Calu3 (cell line): ENCODE data around the gene ABHD17A. TPM values are rescaled to one million over a fixed set of nuclear protein-coding genes. Genes with fewer than 3 reads are reported as not detected.

Experiments
- BruUV-seq: library from RNA; stranded (reverse); fragments of 400-500 nt; replicated peaks from 2 replicates; lab custom pipeline; 2021; lab: Mats Ljungman, UMichigan
- CTCF ChIA-PET: fragments of 300-600 bp; sonication (Branson Sonifier 250); formaldehyde crosslinking; loops from one replicate; lab custom pipeline; 2022; ENCODE audit warnings: antibody characterized with exemption; lab: Charles Lee
- DNase-seq: peaks from one replicate; pipeline ENCODE4 v3.0.0; 2022
- H3K27ac Mint-ChIP-seq: one replicate; pipeline ENCODE4 v1.8.0; 2022; ENCODE audit warnings: mixed read lengths; ENCODE audit not compliant: unreplicated experiment
- H3K27me3 Mint-ChIP-seq: one replicate; pipeline ENCODE4 v1.8.0; 2022; ENCODE audit warnings: mixed read lengths; ENCODE audit not compliant: unreplicated experiment
- H3K36me3 Mint-ChIP-seq: one replicate; pipeline ENCODE4 v1.8.0; 2022; ENCODE audit warnings: mild to moderate bottlenecking, moderate library complexity, mixed read lengths; ENCODE audit not compliant: insufficient read depth, unreplicated experiment
- H3K4me1 Mint-ChIP-seq: one replicate; pipeline ENCODE4 v1.8.0; 2022; ENCODE audit warnings: mild to moderate bottlenecking, low read depth, mixed read lengths; ENCODE audit not compliant: unreplicated experiment
- H3K4me3 Mint-ChIP-seq: one replicate; pipeline ENCODE4 v1.8.0; 2022; ENCODE audit warnings: mild to moderate bottlenecking, low read depth, moderate library complexity, mixed read lengths; ENCODE audit not compliant: unreplicated experiment
- H3K9me3 Mint-ChIP-seq: one replicate; pipeline ENCODE4 v1.8.0; 2022; ENCODE audit warnings: low read depth, mixed read lengths; ENCODE audit not compliant: unreplicated experiment
- intact Hi-C: fragments of 100-400 bp; cut with micrococcal nuclease; formaldehyde crosslinking; loops from one replicate; pipeline ENCODE4 v1.10.0; 2022; ENCODE audit not compliant: unreplicated experiment
- total RNA-seq: library from RNA; stranded (reverse); gene quantifications from 2 replicates; pipeline ENCODE4 v1.2.3, GENCODE V29; 2022
- TF ChIP-seq, protein P1 (sequence below): fragments of 200-600 bp; IDR thresholded peaks from one replicate; pipeline ENCODE4 v1.8.0; 2022; ENCODE audit warnings: antibody characterized with exemption; ENCODE audit not compliant: unreplicated experiment

ABHD17A gene
- total RNA-seq, 1 experiment from 2014 or later: 35.2 TPM

DNA sequence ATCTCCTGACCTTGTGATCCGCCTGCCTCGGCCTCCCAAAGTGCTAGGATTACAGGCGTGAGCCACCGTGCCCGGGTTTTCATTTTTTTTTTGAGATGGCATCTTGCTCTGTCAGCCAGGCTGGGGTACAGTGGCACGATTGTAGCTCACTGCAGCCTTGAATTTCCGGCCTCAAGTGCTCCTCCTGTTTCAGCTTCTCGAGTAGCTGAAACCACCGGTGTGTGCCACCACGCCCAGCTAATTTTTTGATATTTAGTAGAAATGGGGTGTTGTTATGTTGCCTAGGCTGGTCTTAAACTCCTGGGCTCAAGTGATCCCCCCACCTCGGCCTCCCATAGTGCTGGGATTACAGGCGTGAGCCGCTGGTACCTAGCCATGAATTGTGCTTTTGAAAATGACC lies 25.8 kb upstream of the ABHD17A start:
- no peak for DNase-seq
- Mint-ChIP-seq H3K9me3 (no peaks in the 10 kb centered on the region), H3K27me3 (no peaks in the 10 kb centered on the region), H3K36me3 (peaks cover 19% of the 10 kb centered on the region), H3K4me1 (no peaks in the 10 kb centered on the region), H3K4me3 (no peak overlapping the region), H3K27ac (no peak overlapping the region)
- CTCF ChIA-PET: no interaction called here
- TF ChIP-seq, protein P1, sequence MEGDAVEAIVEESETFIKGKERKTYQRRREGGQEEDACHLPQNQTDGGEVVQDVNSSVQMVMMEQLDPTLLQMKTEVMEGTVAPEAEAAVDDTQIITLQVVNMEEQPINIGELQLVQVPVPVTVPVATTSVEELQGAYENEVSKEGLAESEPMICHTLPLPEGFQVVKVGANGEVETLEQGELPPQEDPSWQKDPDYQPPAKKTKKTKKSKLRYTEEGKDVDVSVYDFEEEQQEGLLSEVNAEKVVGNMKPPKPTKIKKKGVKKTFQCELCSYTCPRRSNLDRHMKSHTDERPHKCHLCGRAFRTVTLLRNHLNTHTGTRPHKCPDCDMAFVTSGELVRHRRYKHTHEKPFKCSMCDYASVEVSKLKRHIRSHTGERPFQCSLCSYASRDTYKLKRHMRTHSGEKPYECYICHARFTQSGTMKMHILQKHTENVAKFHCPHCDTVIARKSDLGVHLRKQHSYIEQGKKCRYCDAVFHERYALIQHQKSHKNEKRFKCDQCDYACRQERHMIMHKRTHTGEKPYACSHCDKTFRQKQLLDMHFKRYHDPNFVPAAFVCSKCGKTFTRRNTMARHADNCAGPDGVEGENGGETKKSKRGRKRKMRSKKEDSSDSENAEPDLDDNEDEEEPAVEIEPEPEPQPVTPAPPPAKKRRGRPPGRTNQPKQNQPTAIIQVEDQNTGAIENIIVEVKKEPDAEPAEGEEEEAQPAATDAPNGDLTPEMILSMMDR: no peak
- BruUV-seq: no TSS peak
- intact Hi-C loops: no loop called here

DNA sequence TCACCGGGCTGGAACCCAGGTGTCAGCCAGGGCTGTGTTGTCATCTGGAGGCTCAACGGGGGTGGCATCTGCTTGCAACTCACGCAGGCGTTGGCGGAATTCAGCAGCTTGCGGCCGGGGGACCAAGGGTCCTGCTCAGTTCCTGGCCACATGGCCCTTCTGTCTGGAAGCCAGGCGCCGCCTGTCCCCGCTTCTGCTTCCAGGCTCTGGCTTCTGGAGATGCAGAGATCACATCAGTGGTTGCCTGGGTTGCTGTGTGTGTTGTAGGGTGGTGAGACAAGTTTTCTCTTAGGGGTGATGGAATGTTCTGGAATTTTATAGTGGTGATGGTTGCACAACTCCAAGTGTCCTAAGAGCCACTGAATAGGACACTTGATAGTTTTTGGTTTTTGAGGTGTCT lies 24.9 kb upstream of the ABHD17A start:
- intact Hi-C loops: no loop called here
- CTCF ChIA-PET: no interaction called here
- Mint-ChIP-seq H3K27me3 (no peaks in the 10 kb centered on the region), H3K4me1 (no peaks in the 10 kb centered on the region), H3K4me3 (no peak overlapping the region), H3K27ac (no peak overlapping the region), H3K36me3 (peaks cover 28% of the 10 kb centered on the region), H3K9me3 (no peaks in the 10 kb centered on the region)
- no peak for DNase-seq
- BruUV-seq: no TSS peak
- TF ChIP-seq, protein P1: no peak

DNA sequence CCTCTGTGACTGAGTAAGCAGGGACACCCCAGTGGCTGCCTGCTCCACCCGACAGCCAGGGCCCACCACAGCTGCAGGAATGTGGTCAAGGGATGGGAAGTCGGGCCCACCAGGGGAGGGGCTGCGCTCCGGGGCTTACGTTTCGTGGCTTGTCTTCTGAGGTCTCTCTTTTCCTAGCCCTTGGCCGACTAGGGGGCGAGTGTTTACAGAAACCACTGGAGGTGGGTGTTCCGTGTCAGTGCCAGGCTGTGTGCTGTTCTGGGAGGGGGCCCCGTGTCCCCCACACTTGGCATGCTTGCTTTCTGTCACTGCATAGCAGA lies 24.4 kb upstream of the ABHD17A start:
- H3K27me3 Mint-ChIP-seq: no peaks in the 10 kb centered on the region
- H3K27ac Mint-ChIP-seq: no peak overlapping the region
- no peak overlapping the region for H3K4me3 Mint-ChIP-seq
- CTCF ChIA-PET: no interaction called here
- no TSS peak for BruUV-seq
- peaks cover 33% of the 10 kb centered on the region for H3K36me3 Mint-ChIP-seq
- TF ChIP-seq, protein P1: no peak
- H3K4me1 Mint-ChIP-seq: peaks cover 1% of the 10 kb centered on the region
- DNase-seq: no peak
- no peaks in the 10 kb centered on the region for H3K9me3 Mint-ChIP-seq
- intact Hi-C loops: no loop called here

DNA sequence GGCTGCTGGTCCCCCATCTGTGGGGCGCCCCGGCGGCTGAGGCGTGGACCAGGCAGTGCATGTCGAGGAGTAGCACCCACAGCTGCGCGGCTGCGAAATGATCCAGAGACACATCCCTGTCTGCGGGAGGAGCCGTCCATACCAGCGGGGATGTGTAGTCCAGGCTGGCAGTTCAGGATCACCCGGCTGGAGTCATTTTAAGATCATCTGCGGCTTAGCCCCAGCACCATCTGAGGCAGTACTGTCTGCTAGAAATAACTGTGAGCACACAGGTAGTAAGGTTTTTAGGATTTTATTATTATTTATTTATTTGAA lies 23.0 kb upstream of the ABHD17A start:
- TF ChIP-seq, protein P1: no peak
- CTCF ChIA-PET: interaction anchor here (0.6 to 1.3 kb wide), 2 partner anchors 11 to 34 kb away, joined by 3 to 4 read pairs; no protein-coding TSS in a partner anchor
- no peaks in the 10 kb centered on the region for H3K27me3 Mint-ChIP-seq
- no peak for DNase-seq
- H3K4me1 Mint-ChIP-seq: peaks cover 9% of the 10 kb centered on the region
- no peaks in the 10 kb centered on the region for H3K9me3 Mint-ChIP-seq
- intact Hi-C loops: no loop called here
- no peak overlapping the region for H3K27ac Mint-ChIP-seq
- H3K4me3 Mint-ChIP-seq: peak overlapping the region; percentile 58
- no TSS peak for BruUV-seq
- peaks cover 39% of the 10 kb centered on the region for H3K36me3 Mint-ChIP-seq
